NAMALWA (cell line): ENCODE data around the gene CHST11.
A peak's percentile ranks its signal among the peaks of the same experiment; 100 is the strongest.
"Not testable (repeated sequence)": the region's sequence is repeated elsewhere in the genome, so short reads cannot be mapped to it uniquely, and the experiment has no call there.

ENCODE experiments used
- DNase-seq: peaks from one replicate; pipeline ENCODE4 v3.0.0-alpha.2; 2015; ENCODE audit warnings: low spot score

The CHST11 gene

GRCh38 chr12:104564662-104565061 is 107.9 kb downstream of the CHST11 start:
- not testable (repeated sequence) for DNase-seq

- DNase-seq = no peak
These were observed 109.0 kb downstream of the CHST11 start for GRCh38 chr12:104565606-104566243.

- DNase-seq = no peak
These were observed 109.7 kb downstream of the CHST11 start for GRCh38 chr12:104566244-104566993.

DNA sequence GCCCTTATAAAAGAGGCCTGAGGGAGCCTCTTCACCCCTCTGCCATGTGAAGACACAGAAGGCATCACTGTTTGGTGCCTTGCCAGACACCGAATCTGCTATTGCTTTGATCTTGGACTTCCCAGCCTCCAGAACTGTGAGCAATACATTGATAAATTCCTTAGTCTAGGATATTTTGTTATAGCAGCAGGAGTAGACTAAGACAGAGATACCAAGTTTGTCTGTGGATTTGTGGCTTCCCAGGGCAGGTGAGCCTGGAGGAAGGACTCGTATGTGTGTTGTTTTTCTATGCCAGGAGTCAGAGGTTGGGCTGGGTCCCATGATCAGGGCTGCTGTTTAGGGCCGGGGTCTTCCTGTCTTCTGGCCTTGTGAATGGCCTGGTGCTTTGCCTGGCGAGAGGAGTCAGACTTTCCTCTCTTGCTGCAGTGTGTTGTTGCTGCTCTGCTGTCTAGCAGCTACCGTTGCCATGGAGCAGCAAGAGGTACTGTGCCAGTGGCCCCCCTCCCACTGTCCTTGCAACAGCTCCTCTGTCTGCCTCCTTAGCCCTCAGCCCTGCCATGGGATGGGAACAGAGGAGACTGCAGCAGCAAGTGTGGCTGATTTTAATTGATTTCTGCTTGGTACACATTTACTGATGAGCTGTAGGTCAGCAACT is 111.2 kb downstream of the CHST11 start:
- no peak for DNase-seq

- DNase-seq = no peak
These were observed 111.7 kb downstream of the CHST11 start for GRCh38 chr12:104568487-104568868.

- DNase-seq = no peak
These were observed 112.2 kb downstream of the CHST11 start for GRCh38 chr12:104568935-104569334.

DNA sequence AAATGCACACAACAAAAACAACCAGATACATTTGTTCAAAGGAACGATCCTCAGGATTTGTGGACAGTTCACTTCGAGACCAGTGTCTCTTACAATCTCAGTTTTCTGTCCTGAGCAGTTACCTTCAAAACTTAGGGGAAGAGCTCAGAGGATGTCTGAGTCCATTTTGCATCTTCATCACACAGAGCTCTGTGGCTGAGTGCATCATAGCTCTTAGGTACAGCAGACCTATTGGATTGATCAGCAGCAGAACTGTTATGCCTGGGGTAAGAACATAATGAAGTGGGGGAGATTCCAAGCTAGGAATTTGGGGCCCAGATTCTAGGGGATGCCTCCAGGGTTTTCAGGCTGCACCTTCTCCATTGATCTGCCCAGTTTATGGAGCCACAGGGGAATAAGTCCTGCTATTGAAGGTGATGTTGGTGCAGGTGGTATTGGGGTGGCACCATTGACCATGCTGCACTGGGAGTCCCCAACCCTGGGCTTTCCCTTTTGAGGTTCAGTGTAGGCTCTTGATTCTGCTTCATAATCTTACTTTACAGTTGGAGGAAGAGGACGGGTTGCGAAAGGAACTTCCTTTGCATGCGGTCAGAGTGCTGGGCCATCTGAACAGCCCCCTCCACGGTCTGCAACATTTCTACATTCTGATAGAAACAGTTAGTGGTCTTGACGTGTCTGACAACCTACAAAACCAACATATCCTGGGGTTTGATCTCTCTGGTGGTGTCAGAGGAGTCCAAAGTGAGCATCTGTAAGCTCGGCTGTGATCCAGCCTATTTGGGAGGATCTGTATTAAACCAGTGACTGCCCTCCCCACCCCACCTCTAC is 112.8 kb downstream of the CHST11 start:
- peak; percentile 43 for DNase-seq

DNA sequence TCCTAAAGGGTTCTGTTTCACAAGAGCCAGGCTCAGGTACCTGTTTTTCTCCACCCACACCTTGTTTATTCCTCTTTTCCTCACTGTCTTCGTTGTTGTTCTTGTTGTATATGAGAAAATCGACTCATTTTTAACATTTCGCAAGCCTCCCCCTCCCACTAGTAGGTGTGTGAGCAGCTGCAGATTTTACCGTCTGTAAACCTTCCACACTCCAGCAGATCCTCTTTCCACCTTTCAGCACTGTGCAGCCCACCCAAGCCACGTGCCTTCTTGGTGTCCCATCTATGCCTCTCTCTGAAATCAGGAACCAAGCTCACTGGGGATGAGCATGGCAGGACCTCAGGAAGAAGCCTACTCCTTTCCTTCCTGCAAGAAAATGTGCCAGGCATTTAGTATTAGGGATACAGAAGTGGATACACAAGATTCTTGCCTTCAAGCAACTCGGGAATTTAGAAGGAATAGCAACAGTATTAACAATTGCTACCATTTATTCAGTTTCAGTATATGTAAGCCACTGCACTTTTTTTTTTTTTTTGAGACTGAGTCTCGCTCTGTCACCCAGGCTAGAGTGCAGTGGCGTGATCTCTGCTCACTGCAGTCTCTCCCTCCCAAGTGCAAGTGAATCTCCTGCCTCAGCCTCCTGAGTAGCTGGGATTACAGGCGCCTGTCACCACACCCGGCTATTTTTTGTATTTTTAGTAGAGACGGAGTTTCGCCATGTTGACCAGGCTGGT is 113.6 kb downstream of the CHST11 start:
- DNase-seq = peak; percentile 21

DNA sequence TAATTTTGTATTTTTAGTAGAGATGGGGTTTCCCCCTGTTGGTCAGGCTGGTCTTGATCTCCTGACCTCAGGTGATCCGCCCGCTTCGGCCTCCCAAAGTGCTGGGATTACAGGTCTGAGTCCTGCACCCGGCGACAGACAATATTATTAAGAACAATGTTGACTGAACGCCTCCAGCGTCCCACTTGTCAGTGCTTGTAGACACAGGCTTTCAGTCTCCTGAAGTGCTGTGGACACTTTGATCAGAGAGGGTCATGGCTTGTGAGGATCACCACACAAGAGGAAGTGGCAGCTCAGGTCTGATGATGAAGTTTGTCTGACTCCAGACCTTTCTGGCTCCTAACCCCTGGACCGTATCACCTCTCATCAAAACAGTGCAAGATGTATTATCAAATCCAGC is 114.6 kb downstream of the CHST11 start:
- no peak for DNase-seq

GRCh38 chr12:104574353-104574752 is 117.6 kb downstream of the CHST11 start:
- not testable (repeated sequence) for DNase-seq

DNA sequence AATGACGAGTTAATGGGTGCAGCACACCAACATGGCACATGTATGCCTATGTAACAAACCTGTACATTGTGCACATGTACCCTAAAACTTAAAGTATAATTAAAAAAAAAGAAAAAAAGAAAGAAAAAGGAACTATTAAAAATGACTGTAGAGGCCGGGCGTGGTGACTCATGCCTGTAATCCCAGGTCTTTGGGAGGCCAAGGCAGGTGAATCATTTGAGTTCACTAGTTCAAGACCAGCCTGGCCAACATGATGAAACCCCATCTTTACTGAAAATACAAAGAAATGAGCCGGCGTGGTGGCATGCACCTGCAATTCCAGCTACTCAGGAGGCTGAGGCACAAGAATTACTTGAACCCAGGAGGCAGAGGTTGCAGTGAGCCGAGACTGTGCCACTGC is 118.0 kb downstream of the CHST11 start:
- DNase-seq = not testable (repeated sequence)

GRCh38 chr12:104575442-104576186 is 118.9 kb downstream of the CHST11 start:
- no peak for DNase-seq

GRCh38 chr12:104576187-104576778 is 119.5 kb downstream of the CHST11 start:
- DNase-seq = no peak

- DNase-seq = no peak
These were observed 120.3 kb downstream of the CHST11 start for GRCh38 chr12:104576980-104577580.

DNA sequence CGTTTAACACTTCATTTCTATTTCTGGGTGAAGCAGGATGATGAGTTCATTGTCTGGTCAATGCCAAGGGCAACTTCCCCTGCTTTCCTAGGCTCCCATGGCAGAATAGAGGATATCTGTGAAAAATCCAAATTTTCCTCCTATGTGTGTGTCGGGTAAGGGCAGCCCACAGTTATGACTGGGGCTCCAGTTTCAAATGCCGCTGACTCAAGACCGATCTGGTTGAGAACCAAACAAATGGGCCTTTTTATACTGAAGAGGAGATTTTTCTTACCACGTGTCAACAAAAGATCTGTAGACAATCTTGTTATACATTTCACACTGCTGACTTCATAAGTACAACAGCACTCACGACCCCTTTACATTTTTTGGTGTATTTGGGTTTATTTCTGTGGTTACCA is 120.8 kb downstream of the CHST11 start:
- DNase-seq = no peak

DNA sequence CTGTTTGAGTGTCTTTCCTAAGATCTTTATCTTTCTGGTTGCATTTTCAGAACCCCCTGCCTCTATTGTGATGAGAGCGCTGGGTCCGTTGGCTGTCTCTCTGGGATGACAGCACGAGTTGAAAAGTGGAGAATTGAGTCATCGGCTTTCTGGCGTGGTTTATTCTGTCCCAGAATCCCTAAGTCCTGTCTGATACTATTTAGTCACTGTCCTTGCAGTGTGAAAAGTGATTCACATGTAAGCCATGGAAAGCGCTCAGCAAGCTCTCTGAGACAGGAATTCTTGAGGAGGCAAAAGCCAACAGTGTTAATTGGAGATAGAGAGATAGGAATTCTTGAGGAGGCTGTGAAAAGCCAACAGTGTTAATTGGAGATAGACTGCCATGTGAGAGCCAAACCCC is 121.7 kb downstream of the CHST11 start:
- no peak for DNase-seq

DNA sequence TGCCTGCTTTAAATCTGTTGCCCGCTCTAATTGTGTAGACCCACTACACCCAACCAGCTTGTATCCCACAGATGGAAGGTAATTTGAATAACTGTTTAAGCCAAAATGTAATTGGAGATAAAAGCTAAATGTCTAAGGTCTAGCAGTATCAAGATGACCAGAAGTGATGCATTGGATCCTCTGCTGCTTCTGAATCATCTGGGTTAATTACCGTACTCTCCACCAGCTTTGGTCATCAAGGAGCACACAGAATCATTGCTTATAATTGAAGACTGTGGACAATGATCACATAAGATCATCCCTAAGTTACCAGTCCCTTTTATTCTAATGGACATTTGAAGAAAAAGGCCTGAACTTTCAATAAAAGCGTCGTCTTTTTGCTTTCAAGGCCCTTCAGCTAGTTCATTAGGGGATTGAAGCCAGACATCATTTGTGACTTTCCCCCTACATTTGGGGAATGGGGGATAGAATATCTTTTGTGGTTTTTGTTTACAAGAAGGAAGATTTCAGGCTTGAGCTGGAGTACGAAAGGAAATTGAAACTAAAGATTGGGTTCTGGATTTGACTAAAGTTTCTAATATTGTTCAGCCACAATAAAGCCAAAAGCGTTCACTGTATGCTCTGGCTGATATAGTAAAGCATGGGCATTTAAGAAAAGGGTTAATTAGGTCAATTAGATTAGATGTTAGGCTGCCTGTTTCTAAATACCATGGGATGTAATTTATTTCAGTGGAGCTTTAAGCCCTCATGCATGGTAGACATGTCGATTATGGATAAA is 123.2 kb downstream of the CHST11 start:
- no peak for DNase-seq

DNA sequence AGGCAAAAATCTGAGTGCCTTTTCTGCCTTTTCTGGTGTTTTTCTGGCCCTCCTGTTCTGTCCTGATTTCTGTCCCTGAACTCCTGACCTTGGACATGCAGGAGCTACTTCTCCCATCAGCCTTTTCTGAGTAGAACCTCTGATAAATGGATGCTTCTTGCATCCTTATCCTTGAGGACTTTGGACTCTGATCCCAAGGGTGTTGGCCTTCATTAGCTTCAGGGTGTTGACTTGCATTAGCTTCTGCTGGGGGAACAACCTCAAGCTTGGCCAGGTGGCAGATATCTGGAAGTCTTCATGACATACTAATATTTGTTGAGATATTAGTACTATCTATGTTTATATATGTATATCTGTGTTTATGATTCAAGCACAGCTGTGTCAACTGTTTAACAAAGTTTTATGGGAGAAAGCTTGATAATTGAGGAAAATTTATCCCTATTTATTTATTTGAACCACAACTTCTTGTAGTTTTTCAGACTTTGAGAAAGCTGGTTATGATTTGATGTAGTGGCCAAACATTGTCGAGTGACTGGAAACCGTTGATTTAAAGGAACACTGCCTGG is 124.3 kb downstream of the CHST11 start:
- no peak for DNase-seq

DNA sequence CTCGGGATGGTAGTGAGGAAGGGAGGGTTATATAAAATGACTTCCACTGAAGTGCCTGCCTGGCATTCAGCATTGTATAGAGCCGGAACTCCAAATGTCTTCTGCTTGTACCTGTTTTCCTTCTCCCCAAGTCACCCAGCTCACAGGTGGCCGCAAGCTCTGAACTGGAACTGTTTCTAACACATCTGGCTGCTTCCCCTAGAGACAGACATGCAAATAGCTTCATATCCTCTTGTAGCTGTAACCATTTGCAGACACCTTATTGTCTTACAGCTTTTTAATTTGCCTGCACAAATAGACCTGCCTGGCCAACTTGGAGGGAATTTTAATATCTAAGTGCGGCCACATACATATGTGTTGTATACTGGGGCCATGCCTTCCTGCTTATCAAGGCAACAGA is 126.0 kb downstream of the CHST11 start:
- peak; percentile 88 for DNase-seq
